PFSK-1 (cell line): ENCODE measurements around the gene SPIN4.

Experiments used
- POLR2AphosphoS5 ChIP-seq: IDR thresholded peaks from 2 replicates; pipeline ENCODE4 v1.6.1; 2012; ENCODE audit warnings: low read depth, mild to moderate bottlenecking, control low read depth, low read length, moderate library complexity
- REST ChIP-seq, 2 experiments: IDR thresholded peaks; 2 replicates each; pipeline versions ENCODE4 v1.6.1 to v1.8.0; 2011 to 2012; ENCODE audit warnings: low read depth in 2 of 2, low read length in 2 of 2, control low read depth in 1 of 2, inconsistent platforms in 1 of 2, mild to moderate bottlenecking in 1 of 2, moderate library complexity in 1 of 2; ENCODE audit not compliant: insufficient read depth in 1 of 2
- TAF1 ChIP-seq: IDR thresholded peaks from 2 replicates; pipeline ENCODE4 v1.6.1; 2012; ENCODE audit warnings: low read length, control low read depth, borderline replicate concordance; ENCODE audit not compliant: insufficient read depth

- TF ChIP-seq POLR2AphosphoS5: no peak
- no peak for TF ChIP-seq REST (IDR thresholded peaks at IDR 0.05; ENCODE audit: insufficient read depth in 1 of 2, low read depth in 2 of 2, low read length in 2 of 2)
- TF ChIP-seq TAF1: no peak
Measured at GRCh38 chrX:63387411-63387810, 36.3 kb upstream of the SPIN4 start.
